GM12865 (cell line): Measurements from ENCODE around the gene ALLC.

Experiments
- DNase-seq: peaks from one replicate; pipeline ENCODE4 v3.0.0; 2010; ENCODE audit warnings: low read depth
- H3K4me3 ChIP-seq: 2 replicates; pipeline ENCODE4 v1.5.1; 2011; ENCODE audit warnings: mild to moderate bottlenecking, low read depth, low read length, control low read depth
- CTCF ChIP-seq: IDR thresholded peaks from 2 replicates; pipeline ENCODE4 v1.5.1; 2011; ENCODE audit warnings: low read length, control low read depth, low read depth, inconsistent platforms; ENCODE audit not compliant: insufficient read depth; ENCODE audit errors: missing control alignments

Gene ALLC

GRCh38 chr2:3642521-3643215 lies 15.3 kb upstream of the ALLC start:
- no peak for DNase-seq
- no peak overlapping the region for H3K4me3 ChIP-seq
- TF ChIP-seq CTCF = no peak

- DNase-seq = no peak
- no peak for TF ChIP-seq CTCF
- H3K4me3 ChIP-seq = no peak overlapping the region
Measured at GRCh38 chr2:3643371-3644245, 14.4 kb upstream of the ALLC start.

- DNase-seq = no peak
- no peak for TF ChIP-seq CTCF
- H3K4me3 ChIP-seq = no peak overlapping the region
Measured at GRCh38 chr2:3644246-3644525, 13.8 kb upstream of the ALLC start.

GRCh38 chr2:3644891-3645605 lies 13.0 kb upstream of the ALLC start:
- TF ChIP-seq CTCF = no peak
- DNase-seq = no peak
- H3K4me3 ChIP-seq = no peak overlapping the region

- no peak overlapping the region for H3K4me3 ChIP-seq
- no peak for TF ChIP-seq CTCF
- no peak for DNase-seq
Measured at GRCh38 chr2:3645745-3646389, 12.1 kb upstream of the ALLC start.

GRCh38 chr2:3646446-3646845 lies 11.6 kb upstream of the ALLC start:
- no peak for TF ChIP-seq CTCF
- no peak for DNase-seq

More at GRCh38 chr2:3646446-3646845, 11.6 kb upstream of the ALLC start:
- no peak overlapping the region for H3K4me3 ChIP-seq
